ENCODE results near the gene RTN4RL1.

Gene RTN4RL1

DNA sequence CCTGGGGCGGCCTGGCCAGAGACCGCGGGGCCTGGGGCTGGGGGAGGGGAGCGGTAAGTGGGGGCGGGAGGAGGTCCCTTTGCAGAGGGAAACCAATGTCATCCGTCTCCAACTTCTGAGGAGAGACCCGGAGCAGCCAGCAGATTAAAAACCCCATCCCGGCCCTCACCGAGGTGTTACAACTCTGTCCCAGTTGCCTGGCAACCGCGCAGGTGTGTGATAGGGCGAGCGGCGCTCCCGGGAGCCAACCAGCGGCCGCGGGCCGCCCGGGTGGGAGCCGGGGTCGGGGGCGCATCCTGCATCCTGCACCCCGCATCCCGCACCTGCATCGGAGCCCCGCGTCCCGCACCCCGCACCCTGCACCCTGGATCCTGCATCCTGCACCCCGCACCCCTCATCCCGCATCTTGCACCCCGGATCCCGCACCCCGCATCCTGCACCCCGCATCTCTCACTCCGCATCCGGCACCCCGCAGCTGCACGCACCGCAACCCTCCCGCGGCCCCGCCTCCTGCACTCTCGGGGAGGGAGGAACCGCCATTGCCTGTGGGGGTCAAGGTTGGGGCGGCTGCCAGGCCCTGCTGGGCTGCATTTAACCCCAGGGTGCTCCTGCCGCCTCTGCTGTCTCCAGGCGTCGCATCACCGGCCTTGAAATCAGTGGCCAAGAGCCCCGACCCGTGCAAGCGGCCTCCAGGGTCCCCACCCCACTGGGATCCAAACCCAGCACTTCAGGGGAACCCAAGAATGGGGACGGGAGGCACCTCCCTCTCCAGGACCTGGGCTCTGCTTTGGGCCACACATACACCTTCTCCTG lies 47.3 kb downstream of the RTN4RL1 start:
- in situ Hi-C loops (cut with HindIII; ENCODE audit: low sequenced_read_pairs): no loop called here
- DNase-seq (ENCODE audit: low read depth, low spot score): no peak
- H3K4me3 ChIP-seq (ENCODE audit: low read depth, low read length): no peak overlapping the region
- TF ChIP-seq, protein P1, sequence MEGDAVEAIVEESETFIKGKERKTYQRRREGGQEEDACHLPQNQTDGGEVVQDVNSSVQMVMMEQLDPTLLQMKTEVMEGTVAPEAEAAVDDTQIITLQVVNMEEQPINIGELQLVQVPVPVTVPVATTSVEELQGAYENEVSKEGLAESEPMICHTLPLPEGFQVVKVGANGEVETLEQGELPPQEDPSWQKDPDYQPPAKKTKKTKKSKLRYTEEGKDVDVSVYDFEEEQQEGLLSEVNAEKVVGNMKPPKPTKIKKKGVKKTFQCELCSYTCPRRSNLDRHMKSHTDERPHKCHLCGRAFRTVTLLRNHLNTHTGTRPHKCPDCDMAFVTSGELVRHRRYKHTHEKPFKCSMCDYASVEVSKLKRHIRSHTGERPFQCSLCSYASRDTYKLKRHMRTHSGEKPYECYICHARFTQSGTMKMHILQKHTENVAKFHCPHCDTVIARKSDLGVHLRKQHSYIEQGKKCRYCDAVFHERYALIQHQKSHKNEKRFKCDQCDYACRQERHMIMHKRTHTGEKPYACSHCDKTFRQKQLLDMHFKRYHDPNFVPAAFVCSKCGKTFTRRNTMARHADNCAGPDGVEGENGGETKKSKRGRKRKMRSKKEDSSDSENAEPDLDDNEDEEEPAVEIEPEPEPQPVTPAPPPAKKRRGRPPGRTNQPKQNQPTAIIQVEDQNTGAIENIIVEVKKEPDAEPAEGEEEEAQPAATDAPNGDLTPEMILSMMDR (IDR thresholded peaks at IDR 0.05; ENCODE audit: low read depth, low read length): no peak

DNA sequence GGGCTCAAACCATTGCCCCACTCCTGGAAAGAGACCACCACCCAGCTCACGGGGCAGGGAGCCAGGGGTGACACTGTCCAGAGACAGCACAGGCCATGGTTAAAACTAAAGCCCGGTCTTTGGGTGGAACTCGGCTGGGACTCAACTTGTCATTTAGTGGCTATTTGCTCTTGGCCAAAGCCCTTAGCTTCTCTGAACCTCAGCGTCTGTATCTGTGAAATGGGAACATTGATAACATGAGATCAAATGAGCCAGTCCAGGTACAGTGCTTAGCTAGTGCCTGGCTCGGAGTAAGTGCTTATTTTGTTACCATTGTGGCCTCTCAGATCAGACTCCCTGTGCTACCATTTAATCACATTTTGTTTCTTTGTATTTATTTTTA lies 48.5 kb downstream of the RTN4RL1 start:
- TF ChIP-seq, protein P1 (IDR thresholded peaks at IDR 0.05; ENCODE audit: low read depth, low read length): no peak
- no peak for DNase-seq (ENCODE audit: low read depth, low spot score)
- no peak overlapping the region for H3K4me3 ChIP-seq (ENCODE audit: low read depth, low read length)
- in situ Hi-C loops (cut with HindIII; ENCODE audit: low sequenced_read_pairs): no loop called here

DNA sequence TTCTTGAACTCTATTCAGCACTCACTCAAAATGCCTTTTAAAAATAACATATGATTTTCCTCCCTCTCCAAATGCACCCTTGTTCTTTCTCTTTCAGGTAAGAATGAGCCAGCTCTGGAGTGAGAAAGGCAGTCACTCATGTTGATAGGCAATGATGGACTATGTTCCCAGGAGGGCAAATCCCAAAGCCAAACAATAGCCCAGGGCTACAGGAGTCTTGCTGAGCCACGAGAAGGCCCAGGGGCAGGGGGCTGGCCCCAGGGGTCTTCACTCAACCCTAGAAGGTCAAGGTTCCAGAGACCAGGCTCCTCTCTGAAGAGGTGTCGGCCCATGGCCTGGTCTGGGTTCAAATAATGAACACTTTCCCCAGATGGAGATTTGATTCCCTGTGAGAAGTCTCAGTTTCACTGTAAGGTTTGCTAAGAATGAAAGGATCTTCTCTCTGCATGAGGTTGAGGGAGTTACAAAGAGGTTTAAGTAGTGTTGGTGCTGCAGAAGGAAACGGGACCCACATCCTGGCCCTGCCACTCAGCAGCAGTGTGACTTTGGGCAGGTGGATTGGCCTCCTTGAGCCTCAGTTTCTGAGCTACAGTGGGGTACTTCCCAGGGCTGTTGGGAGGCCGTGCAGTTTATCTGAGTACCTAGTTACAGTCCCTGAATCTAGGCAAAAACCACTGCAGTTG lies 49.0 kb downstream of the RTN4RL1 start:
- TF ChIP-seq, protein P1 (IDR thresholded peaks at IDR 0.05; ENCODE audit: low read depth, low read length): no peak
- in situ Hi-C loops (cut with HindIII; ENCODE audit: low sequenced_read_pairs): no loop called here
- DNase-seq (ENCODE audit: low read depth, low spot score): no peak
- no peak overlapping the region for H3K4me3 ChIP-seq (ENCODE audit: low read depth, low read length)

GRCh38 chr17:1975573-1975972 lies 49.6 kb downstream of the RTN4RL1 start:
- in situ Hi-C loops (cut with HindIII; ENCODE audit: low sequenced_read_pairs): no loop called here

GRCh38 chr17:1972487-1973160 lies 52.5 kb downstream of the RTN4RL1 start:
- DNase-seq (ENCODE audit: low read depth, low spot score): no peak
- TF ChIP-seq, protein P1 (IDR thresholded peaks at IDR 0.05; ENCODE audit: low read depth, low read length): no peak
- H3K4me3 ChIP-seq (ENCODE audit: low read depth, low read length): no peak overlapping the region
- in situ Hi-C loops (cut with HindIII; ENCODE audit: low sequenced_read_pairs): no loop called here

More at GRCh38 chr17:1975573-1975972, 49.6 kb downstream of the RTN4RL1 start:
- H3K4me3 ChIP-seq (ENCODE audit: low read depth, low read length): no peak overlapping the region
- no peak for DNase-seq (ENCODE audit: low read depth, low spot score)
- TF ChIP-seq, protein P1 (IDR thresholded peaks at IDR 0.05; ENCODE audit: low read depth, low read length): no peak

- in situ Hi-C loops (cut with HindIII; ENCODE audit: low sequenced_read_pairs): no loop called here
Measured at GRCh38 chr17:1970843-1971384, 54.2 kb downstream of the RTN4RL1 start.

More at GRCh38 chr17:1970843-1971384, 54.2 kb downstream of the RTN4RL1 start:
- H3K4me3 ChIP-seq (ENCODE audit: low read depth, low read length): no peak overlapping the region
- no peak for DNase-seq (ENCODE audit: low read depth, low spot score)
- TF ChIP-seq, protein P1 (IDR thresholded peaks at IDR 0.05; ENCODE audit: low read depth, low read length): no peak
